COLO829 (cell line): ENCODE results near the gene EVPL.

Experiments
- DNase-seq: peaks from one replicate; pipeline ENCODE4 v3.0.0; 2012; ENCODE audit warnings: low spot score

EVPL gene

DNA sequence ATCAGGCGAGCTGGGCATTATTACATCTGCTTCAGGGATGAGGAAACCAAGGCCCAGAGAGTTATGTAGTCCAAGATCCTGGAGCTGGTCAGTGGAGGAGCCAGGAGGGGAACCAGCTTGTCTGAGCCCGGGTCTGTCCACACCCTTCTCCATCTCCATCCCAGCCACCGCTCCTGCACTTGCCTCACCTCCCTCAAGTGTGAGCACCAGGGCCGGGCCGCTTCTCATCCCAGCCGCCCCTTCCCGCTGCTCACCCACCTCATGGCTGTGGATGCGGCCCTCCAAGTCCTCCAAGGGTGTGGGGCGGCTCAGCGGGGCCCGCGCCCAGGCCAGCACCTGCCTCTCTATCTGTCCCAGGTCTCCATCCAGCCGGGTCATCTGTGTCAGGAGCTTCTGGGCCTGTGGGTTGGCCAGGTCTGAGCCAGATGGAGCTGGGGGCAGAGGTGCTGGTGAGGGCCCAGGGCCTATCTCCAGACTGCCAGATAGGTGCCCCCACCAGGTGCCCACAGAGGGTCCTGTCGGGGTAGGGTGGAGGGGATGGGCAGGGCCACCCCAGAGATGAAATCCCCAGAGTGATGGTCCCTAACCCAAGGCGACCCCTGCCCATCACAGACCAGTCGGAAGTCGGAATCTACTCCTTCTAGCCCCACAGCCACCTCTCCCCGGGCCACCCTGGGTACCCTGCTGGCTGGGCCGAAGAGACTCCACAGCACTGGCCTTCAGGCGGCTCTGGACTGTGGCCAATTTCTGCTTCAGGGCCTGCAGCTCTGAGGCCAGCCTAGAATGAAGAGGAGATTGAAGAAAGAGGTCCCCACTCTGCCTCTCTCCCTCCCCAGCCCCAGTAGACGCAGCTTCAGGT lies 9.4 kb downstream of the EVPL start:
- DNase-seq: no peak

DNA sequence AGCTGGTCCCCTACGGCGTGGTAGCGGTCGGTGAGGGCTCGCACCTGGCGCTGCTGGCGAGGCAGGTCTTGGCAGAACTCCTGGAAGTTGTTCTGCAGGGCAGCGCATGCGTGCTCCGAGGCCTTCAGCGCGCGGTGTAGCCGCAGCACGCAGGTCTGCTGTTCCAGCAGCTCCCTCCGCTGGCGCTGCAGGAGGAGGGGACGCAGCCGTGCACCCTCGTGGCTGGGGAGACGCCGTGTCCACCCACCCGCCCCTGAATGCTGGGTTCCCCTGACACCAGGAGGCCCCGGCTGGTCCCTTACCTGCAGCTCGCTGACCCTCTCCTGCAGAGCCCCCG lies 12.2 kb downstream of the EVPL start:
- no peak for DNase-seq

DNA sequence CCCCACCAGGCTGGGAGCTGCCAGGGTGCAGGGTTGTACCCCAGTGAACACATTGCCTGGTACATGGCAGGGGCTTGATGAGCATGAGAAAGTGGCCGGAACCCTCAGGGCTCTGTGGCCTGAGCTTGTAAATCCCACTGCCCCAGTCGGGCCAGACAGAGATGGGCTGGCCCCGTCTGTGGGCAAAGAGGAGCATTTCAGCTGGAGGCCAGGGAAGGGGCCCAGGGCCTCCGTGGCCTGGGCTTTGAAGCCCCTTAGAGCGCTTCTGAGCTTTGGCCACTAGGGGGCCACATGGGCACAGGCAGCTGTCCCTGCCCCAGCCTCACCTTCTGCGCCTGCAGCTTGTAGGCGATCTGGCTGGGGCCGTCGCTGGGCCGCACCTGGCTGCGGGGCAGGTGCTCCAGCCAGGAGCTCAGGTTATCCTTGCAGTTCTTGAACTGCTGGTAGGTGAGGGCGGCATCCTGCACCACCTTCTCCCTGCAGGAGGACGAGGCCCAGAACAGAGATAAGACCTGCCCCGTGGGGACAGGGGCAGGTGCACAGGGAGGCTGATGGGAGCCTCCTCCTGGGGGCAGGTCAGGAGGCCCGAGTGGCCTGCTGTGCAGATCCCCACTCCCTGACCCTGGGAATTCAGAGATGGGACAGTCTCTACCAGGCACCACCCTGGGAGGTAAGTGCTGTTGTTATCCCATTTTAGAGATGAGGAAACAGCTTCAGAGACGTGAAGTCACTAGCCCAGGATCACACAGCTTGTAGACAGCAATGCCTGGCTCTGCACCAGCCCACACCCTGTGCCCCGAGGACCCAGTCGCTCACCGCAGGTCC lies 12.8 kb downstream of the EVPL start:
- peak; percentile 70 for DNase-seq

DNA sequence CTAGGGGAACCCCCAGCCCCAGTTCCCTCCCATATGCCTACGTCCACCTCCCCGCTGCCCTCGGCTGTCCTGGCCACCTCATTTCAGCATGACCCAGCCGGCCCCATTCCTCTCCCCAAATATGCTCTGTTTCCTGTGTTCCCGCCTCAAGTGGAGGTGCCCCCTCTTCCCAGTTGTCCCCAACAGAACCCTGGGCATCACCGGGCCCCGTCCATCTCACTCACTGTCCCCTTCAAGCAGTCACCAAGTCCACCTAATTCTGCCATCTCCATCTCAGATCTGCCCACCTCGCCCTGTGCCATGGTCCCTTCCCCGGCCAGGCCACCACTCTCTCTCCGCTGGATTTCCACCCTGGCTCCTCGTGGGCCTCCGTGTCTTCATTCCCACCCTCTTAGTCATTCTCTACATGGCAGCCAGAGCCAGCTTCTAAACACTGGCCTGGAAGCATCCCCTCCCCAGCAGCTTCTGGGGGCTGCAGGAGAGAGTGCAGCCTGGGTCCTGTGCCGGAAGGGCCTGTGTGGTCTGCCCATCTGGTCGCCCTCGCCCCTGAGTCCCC lies 13.7 kb downstream of the EVPL start:
- DNase-seq: no peak

DNA sequence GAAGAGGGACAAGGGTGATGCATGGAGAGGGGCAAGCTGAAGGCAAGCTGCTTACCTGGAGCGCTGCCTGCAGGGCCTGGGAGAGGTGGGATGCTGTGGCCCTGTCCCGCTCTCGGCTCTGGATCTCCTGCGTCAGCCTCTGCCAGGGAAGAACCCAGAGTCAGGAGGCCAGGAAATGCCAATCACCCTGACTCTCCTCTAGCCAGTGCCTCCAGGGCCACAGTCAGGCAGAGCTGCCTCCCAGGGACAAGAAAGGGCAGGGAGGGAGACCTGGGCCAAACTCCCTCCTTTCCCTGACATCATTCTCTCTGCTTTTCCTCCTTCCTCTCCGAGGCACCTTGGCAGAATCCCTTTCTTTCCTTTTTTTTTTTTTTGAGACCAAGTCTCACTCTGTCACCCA lies 15.2 kb downstream of the EVPL start:
- no peak for DNase-seq

DNA sequence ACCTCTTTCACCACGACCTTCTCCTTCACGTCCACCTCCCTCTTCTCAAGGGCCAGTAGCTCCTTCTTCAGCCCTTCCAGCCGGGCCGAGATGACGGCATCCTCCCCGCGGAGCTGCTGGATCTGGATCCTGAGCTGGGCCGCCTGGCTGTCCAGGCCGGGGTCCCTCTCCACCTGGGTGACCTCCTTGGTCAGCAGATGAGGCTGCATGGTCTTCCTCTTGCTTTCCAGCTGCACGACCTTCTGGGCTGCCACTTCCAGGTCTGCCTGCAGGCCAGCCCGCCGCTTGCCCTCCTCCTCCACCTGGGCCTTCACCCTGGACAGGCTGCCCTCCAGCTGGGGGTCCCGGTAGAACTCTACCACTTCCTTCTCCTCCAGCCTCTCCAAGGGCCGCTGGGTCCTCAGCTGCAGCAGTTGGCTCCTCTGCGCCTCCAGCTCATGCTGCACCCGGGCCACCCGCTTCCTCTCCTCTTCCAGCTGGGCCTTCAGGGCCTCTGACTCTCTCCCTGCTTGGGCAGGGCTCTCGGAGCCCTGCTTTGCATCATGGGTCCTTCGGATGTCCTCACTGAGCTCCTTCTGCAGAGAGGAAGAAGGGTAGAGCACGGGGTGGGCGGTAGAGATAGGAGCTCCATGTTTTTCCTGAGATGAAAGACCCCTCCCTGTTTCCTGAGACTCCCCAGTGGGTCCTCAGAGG lies 17.0 kb downstream of the EVPL start:
- DNase-seq: no peak

DNA sequence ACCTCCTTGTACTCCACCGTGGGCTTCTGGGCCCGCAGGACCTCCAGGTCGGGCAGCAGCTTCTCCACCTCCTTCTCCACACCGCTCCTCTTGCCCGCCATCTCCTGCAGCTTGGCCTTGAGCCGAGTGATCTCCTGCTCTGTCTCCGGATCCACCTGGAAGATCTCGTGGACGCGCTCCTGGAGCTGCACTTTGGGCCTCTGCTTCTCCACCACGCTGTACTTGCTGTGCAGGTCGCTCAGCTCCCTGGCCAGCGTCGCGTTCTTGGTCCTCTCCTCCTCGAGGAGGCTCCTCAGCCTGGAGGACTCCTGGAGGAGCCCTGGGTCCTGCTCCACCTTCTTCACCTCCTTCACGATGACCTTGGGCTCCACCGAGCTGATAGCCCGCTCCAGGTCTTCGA lies 17.7 kb downstream of the EVPL start:
- no peak for DNase-seq

DNA sequence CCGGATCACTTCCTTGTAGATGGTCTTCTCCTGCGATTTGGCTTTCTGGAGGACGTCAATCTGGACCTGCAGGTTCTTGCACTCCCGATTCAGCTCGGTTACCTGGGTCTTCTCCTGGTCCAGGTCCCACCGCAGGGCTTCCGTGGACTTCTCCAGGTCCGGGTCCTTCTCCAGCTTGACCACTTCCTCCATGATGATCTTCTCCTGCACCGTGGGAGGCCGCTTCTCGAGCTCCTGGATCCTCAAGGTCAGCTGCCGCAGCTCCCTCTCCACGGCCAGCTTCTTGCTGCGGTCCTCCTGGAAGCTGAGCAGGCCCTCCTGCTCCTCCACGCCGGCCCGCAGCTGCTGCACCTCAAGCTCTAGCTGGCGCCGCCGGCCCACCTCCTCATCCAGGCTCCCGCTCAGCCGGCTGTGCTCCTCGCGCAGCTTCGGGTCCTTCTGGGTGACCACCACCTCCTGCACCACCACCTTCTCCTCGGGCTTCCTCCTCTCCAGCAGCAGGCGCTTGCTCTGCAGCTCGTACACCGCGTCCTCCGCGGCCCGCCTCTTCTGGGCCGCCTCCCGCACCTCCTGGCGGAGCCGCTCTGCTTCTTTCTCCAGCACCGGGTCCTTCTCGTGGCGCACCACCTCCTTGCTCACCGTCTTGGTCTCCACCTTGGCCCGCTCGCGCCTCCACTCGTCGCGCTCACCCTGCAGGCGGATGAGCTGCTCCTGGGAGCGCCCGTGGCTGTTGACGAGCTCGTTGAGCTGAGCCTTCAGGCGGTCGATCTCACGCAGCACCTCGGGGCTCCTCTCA lies 18.3 kb downstream of the EVPL start:
- DNase-seq: no peak

DNA sequence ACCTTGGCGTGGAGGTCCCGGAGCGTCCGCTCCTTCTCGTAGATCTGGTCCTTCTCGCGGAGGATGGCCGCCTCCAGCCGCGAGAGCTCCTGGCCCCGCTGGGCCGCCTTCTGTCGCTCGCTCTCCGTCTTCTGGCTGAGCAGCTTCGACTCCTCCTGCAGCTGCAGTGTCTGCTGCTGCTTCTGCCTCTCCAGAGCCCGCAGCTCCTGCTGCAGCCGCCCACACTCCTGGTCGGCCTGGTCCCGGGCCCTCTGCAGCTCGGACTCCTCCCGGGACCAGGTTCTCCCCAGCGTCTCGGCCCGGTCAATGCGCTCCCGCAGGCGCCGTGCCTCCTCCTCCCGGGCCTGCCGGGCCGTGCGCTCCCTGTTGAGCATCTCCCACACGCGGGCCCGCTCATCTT lies 18.9 kb downstream of the EVPL start:
- no peak for DNase-seq

DNA sequence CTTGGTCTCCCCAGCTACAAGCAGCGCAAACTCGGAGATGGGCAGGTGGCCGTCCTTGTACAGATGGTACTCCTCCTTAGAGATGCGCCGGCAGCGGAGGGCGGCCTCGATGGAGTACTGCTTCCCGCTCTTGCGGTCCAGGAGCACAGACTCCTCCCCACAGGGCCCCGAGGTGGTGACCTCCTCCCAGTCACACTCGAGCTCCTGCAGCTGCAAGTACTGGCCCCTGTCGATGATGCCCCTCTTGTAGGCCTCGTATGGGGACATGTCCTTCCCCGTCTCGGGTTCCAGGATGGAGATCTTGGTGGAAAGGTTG lies 19.3 kb downstream of the EVPL start:
- DNase-seq: no peak

DNA sequence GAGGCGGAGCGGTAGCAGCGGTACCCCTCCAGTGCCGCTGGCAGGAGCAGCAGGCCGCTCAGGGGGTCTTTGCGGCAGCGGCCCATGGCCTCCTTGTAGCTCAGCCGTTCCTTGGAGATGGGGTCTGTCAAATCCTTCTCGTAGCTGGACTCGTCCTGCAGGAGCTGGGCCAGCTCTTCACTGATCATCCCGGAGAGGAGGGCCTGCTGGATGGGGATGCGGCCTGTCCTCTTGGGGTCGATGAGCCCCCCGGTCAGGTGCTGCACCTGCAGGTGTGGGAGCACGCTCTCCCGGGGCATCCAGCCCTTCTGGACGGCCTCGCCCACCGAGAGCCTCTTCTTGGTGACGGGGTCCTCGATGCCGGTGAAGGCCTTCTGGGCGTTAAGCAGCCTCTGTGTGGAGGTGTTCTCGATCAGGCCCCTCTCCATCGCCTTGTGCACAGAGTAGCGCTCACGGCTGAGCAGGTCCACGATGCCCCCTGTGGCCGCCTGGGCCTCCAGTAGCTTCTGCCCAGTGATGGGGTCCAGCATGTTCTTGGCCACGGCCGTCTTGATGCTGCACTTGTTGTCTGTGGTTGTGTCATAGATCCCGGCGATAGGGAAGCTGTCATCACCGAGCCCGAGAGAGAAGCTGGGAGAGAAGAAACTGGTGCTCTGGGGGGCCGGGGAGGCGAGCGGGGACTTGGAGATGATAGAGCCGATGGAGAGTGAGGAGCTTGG lies 19.8 kb downstream of the EVPL start:
- no peak for DNase-seq

DNA sequence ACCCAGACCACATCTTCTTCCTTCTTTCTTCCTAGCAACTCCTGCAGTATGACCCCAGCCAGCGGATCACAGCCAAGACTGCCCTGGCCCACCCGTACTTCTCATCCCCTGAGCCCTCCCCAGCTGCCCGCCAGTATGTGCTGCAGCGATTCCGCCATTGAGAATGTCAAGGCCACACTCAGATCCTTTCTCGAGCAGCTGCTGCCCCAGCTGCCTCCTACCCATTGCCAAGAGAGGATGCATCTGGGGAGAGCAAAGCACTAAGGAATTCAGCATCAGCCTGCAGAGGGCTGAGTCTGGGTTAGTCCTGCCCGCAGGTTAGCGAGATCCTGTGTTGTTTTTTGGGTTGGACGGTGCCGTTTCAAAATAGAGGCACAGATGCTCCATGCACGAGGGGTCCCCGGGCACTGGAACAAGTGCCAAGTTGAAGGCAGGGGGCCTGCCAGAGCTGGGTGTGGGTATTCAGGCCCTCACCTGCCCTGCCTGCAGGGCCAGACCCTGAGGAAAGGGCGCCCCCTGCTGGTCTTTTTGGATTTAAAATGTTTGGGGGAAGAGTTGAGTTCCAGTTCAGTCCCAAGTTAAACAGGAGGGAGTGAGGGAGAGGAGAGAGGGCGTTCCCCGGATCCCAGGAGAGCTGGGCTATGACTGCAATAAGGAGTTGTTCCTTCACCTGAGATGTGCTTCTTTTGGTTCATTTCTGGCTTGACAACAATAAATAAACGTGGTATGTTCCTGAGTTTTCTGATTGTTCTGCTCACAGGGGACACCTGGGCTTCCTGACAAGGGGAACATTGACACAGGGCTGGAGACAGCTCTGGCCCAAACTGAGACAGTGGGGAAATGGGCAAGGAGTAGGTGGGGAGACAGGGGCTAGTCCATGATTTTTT lies 21.6 kb downstream of the EVPL start:
- DNase-seq: peak; percentile 42

DNA sequence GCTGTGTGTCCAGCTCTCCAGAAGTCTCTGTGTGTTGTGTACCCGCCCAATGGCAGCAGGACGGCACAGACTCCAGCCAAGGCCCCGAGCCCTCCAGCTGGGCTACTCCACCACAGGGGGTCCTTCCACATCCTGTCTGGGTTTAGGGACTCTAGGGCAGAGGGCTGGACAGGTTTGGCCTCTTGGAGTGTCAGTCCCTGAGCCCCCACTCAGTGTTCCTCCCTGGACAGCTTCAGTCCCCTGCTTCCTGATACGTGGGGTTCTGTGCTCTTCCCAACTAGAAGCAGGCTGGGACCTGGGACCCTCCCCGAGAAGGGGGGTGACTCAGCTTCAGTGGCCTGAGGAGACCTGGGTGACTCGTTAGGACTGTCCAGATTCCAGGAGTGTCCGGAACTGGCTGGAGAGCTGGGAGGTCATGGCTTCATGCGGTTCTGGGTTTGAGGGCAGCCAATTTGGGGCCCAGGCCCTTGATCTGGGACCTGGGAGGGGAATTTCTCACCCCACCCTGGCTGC lies 22.3 kb downstream of the EVPL start:
- DNase-seq: no peak

DNA sequence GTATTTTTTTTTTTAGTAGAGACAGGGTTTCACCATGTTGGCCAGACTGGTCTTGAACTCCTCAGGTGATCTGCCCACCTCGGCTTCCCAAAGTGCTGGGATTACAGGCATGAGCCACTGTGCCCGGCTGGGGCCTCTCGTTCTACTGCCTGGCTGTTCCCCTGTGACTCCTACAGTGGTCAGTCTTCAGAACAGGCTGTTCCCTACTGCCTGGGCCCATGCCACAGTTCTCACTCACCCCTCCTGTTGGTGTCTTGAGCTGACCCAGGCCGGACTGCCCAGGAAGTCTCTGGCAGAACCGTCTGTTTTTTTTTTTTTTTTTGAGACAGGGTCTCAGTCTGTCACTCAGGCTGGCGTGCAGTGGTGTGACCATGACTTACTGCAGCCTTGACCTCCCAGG lies 23.2 kb downstream of the EVPL start:
- no peak for DNase-seq

DNA sequence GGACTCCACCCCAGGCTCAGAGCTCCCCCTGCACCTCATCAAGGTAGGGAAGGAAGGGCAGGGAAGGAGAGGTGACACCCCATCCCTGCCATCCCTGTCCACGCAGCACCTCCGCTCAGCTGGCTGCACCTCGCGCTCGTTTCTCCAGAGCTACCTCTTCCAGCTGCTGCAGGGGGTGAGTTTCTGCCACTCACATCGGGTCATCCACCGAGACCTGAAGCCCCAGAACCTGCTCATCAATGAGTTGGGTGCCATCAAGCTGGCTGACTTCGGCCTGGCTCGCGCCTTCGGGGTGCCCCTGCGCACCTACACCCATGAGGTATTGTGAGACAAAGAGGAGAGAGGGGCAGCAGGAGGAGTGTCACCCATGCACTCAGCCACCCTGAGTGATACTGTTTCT lies 25.0 kb downstream of the EVPL start:
- DNase-seq: no peak

DNA sequence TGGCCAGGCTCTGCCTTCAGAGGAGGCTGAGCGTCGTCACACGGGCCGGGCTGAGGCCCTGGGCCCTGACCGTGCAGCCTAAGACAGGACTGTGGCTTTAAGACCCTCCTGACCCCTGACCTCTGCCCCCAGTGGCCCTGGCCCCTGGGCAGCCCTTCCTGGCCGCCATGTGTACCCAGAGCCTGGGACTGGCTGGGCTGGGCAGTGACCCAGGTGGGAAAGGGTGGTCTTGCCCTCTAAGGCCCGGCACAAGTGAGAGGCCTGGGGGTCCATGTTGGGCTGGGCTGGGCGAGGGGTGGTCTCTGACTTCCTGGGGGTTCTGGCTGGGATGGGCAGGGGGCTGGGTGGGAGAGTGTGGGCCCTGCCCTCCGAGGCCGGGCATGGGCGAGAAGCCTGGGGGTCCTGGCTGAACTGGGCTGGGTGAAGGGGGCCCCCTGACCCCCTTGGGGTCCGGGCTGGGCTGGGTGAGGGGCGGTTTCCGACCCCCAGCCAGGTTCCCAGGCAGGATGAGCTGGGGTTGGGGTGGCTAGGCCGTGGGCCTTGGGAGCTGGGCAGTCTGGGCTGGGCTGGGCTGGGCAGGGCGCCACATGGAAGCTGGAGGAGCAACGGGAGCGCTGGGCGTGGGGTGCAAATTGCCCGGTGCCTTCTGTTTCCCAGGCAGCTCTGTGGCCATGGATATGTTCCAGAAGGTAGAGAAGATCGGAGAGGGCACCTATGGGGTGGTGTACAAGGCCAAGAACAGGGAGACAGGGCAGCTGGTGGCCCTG lies 26.2 kb downstream of the EVPL start, which contains the start of gene CDK3:
Gene CDK3, plus strand, starts transcription at position 101 of the 767 bp plus-strand sequence. Its CDS starts 571 bp downstream, at position 672.
- no peak for DNase-seq

DNA sequence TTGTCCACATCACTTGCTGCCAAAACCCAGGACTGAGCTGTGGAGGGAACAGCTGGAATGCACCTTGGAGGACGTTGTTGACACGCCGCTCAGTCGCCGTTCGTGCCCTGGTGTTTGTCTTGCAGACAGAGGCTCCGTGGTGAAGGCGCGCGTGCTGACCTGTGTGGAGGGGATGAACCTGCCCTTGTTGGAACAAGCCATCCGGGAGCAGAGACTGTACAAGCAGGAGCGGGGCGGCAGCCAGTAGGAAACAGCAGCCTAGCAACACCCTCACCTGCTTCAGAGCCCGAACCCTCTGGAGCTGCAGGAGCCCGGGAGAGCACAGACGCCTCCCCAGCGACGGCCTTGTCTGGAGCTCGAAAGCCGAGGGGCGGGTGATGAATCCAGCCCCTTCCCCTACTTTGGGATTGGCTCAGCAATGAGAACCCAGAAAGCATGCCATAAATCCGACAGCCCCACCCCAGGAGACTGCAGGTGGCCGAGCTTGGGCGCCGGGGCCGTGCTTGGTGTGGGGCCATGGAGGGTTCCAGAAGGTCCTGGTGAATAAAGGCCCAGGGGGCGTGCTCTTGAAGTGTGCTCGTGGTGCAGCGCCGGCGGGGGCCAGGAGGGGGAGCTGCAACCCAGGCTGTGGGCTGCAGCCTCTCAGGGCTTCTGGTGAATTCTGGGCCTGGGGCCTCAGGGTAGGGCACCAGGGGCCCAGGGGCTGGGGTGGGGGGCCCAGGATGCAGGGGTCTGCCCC lies 26.9 kb downstream of the EVPL start:
- DNase-seq: peak; percentile 82

DNA sequence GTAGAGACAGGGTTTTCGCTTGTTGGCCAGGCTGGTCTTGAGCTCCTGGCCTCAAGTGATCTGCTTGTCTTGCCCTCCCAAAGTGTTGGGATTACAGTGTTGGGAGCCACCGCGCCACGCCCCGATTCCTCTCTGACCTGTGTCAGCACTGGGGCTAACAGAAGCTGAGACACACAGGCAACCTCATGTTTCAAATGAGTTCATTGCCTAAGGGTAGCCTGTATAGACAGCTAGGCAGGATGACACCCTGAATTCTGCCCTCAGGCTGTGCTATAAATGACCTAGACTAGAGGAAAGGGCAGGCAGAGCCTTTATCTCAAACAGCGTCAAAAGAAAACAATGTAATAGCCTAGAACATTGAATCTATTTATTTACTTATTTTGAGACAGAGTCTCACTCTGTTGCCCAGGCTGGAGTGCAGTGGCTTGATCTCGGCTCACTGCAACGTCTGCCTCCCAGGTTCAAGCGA lies 28.7 kb downstream of the EVPL start:
- DNase-seq: no peak
